K562 (cell line): ENCODE measurements around the gene FAM50B. TPM values are rescaled to one million over a fixed set of nuclear protein-coding genes. Genes with fewer than 3 reads are reported as not detected.

Experiments used
- ARID1B ChIP-seq: fragments of 450-650 bp; IDR thresholded peaks from 2 replicates; pipeline ENCODE4 v1.6.1; 2016; ENCODE audit warnings: antibody characterized with exemption, mild to moderate bottlenecking, inconsistent platforms
- CREB3L1 ChIP-seq: fragments of 450-650 bp; IDR thresholded peaks from 2 replicates; pipeline ENCODE4 v1.6.1; 2014; ENCODE audit warnings: low read depth, mild to moderate bottlenecking, moderate library complexity, borderline replicate concordance
- ETV6 ChIP-seq, 3 experiments: fragments of 150-350 bp in 1 of 3; sonication (generic) in 1 of 3; formaldehyde crosslinking in 1 of 3; IDR thresholded peaks; 2 replicates each; pipeline versions ENCODE4 v1.6.1 to v1.8.0; 2014 to 2022; ENCODE audit warnings: borderline replicate concordance in 2 of 3, low read depth in 2 of 3, antibody characterized with exemption in 1 of 3, low read length in 1 of 3, mild to moderate bottlenecking in 1 of 3, missing genetic modification reagents in 1 of 3
- FOSL1 ChIP-seq: fragments of 200-800 bp; sonication (Bioruptor generic); conservative IDR thresholded peaks from 2 replicates; pipeline ENCODE4 v1.6.1; 2016; ENCODE audit warnings: missing genetic modification characterization, missing compliant biosample characterization
- PRPF4 ChIP-seq: fragments of 200-400 bp; formaldehyde crosslinking; IDR thresholded peaks from one replicate; pipeline ENCODE4 v1.6.1; 2017; ENCODE audit warnings: low read length, low read depth, mild to moderate bottlenecking; ENCODE audit not compliant: insufficient read depth, poor library complexity, severe bottlenecking
- SMAD2 ChIP-seq: fragments of 150-350 bp; IDR thresholded peaks from 2 replicates; pipeline ENCODE4 v1.6.1; 2014; ENCODE audit warnings: low read depth, mild to moderate bottlenecking, low read length
- SMARCB1 ChIP-seq: IDR thresholded peaks from 2 replicates; pipeline ENCODE4 v1.6.1; 2011; ENCODE audit warnings: improper control_type of control experiment, low read depth; ENCODE audit not compliant: insufficient read length
- ZKSCAN1 ChIP-seq: fragments of 150-350 bp; IDR thresholded peaks from 2 replicates; pipeline ENCODE4 v1.6.1; 2016; ENCODE audit warnings: low read depth, low read length
- ZNF398 ChIP-seq: fragments of 250-450 bp; sonication (Bioruptor Pico); IDR thresholded peaks from 2 replicates; pipeline ENCODE4 v1.8.0; 2021; ENCODE audit warnings: moderate library complexity, mild to moderate bottlenecking, inconsistent platforms
- polyA plus RNA-seq, 8 experiments: library from polyadenylated mRNA; depleted of rRNA in 4 of 8; stranded (reverse) in 5 of 8; unstranded in 3 of 8; fragments of >200 nt; fragmentation: Nextera tagmentation in 2 of 8; fragmentation: Illumina TruSeq in 1 of 8; extraction: Ambion mirVana in 2 of 8; extraction: Trizol in 1 of 8; gene quantifications; 2 replicates each; pipeline versions ENCODE4 v1.2.1 to v1.2.3, GENCODE V29; 2011 to 2014; ENCODE audit warnings: inconsistent platforms in 1 of 8, missing spikeins in 1 of 8
- total RNA-seq, 7 experiments: library from RNA; depleted of rRNA in 6 of 7; stranded (reverse); fragments of >200 nt in 6 of 7; fragmentation: Illumina TruSeq in 2 of 7; extraction: Trizol in 2 of 7; gene quantifications; 2 replicates each; pipeline versions ENCODE4 v1.2.1 to v1.2.3, GENCODE V29; 2011 to 2021; ENCODE audit warnings: low replicate concordance in 1 of 7

FAM50B gene
- total and polyA plus RNA-seq, 9 of the 15 experiments (the other 6 are each of a cell fraction or from before 2014, with no cell fraction given), result 0.09 to 0.16 (median 0.13) TPM; not detected in 6

DNA sequence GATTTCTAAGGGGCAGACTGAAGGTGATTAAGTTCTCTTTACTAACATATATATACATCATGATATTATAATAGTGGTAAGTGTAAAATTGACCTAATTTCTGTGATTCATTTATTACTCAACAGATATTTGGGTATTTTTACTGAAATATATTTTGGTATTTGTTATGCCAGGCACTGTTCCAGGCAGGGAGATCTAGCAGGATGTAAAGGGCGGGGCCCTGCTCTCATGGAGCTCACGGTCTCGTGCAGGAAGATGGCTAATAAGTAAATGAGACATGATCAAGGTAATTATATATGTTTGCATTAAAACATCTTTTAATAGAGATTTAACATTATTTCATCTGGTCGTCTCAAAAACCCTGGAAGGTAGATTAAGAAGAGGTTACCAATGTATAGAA lies 27.7 kb downstream of the FAM50B start (continued):
- TF ChIP-seq FOSL1 (tag) (no peak), ETV6 (IDR thresholded peaks at IDR 0.05; ENCODE audit: borderline replicate concordance in 1 of 2, low read depth in 2 of 2, low read length in 1 of 2) (no peak), ETV6 (CRISPR knock-in tag; IDR thresholded peaks at IDR 0.05; ENCODE audit: borderline replicate concordance) (no peak), ZNF398 (CRISPR knock-in tag) (no peak), ZKSCAN1 (no peak), SMARCB1 (no peak), PRPF4 (no peak), ARID1B (no peak), SMAD2 (no peak), CREB3L1 (no peak)
- TF ChIP-seq, all 486 proteins: peak for 0
